H9 (cell line): ENCODE measurements around the gene MRTFB. TPM values are rescaled to one million over a fixed set of nuclear protein-coding genes. Genes with fewer than 3 reads are reported as not detected.

Experiments
- DNase-seq: peaks from one replicate; pipeline ENCODE4 v3.0.0-alpha.2; 2017
- H2AFZ ChIP-seq: one replicate; pipeline ENCODE4 v1.6.1; 2013; ENCODE audit warnings: mild to moderate bottlenecking, low read length, control low read depth, moderate library complexity
- H2AK5ac ChIP-seq: 2 replicates; pipeline ENCODE4 v1.6.1; 2013; ENCODE audit warnings: low read length, control low read depth, mixed read lengths; ENCODE audit not compliant: insufficient read length
- H2BK120ac ChIP-seq: one replicate; pipeline ENCODE4 v1.6.1; 2013; ENCODE audit warnings: low read depth, mild to moderate bottlenecking, low read length, control low read depth, inconsistent platforms; ENCODE audit not compliant: poor library complexity, severe bottlenecking
- H2BK12ac ChIP-seq: 2 replicates; pipeline ENCODE4 v1.6.1; 2013; ENCODE audit warnings: low read length, control low read depth, mixed read lengths, low read depth; ENCODE audit not compliant: insufficient read length
- H2BK15ac ChIP-seq: 2 replicates; pipeline ENCODE4 v1.6.1; 2013; ENCODE audit warnings: low read depth, low read length, control low read depth
- H2BK20ac ChIP-seq: one replicate; pipeline ENCODE4 v1.6.1; 2013; ENCODE audit warnings: low read depth, mild to moderate bottlenecking, low read length, control low read depth, inconsistent platforms; ENCODE audit not compliant: poor library complexity, severe bottlenecking
- H2BK5ac ChIP-seq: 2 replicates; pipeline ENCODE4 v1.6.1; 2013; ENCODE audit warnings: low read length, control low read depth, mixed read lengths; ENCODE audit not compliant: insufficient read length
- H3K14ac ChIP-seq: 2 replicates; pipeline ENCODE4 v1.6.1; 2013; ENCODE audit warnings: low read length, control low read depth; ENCODE audit not compliant: insufficient read depth
- H3K18ac ChIP-seq: 2 replicates; pipeline ENCODE4 v1.6.1; 2013; ENCODE audit warnings: low read depth, mild to moderate bottlenecking, mixed read lengths, low read length, control low read depth; ENCODE audit not compliant: insufficient read length
- H3K23ac ChIP-seq: 2 replicates; pipeline ENCODE4 v1.6.1; 2013; ENCODE audit warnings: low read length, control low read depth, mixed read lengths, low read depth; ENCODE audit not compliant: insufficient read length
- H3K23me2 ChIP-seq: 2 replicates; pipeline ENCODE4 v1.6.1; 2013; ENCODE audit warnings: low read depth, mild to moderate bottlenecking, mixed read lengths, low read length, control low read depth; ENCODE audit not compliant: insufficient read length, poor library complexity, severe bottlenecking
- H3K27ac ChIP-seq: 2 replicates; pipeline ENCODE4 v1.5.1; 2013; ENCODE audit warnings: low read length, control low read depth, mixed read lengths, low read depth; ENCODE audit not compliant: insufficient read length
- H3K27me3 ChIP-seq: 2 replicates; pipeline ENCODE4 v1.6.1; 2013; ENCODE audit warnings: low read length, control low read depth, inconsistent platforms; ENCODE audit not compliant: insufficient read depth
- H3K4ac ChIP-seq: 2 replicates; pipeline ENCODE4 v1.6.1; 2013; ENCODE audit warnings: low read depth, mild to moderate bottlenecking, control low read depth, inconsistent platforms, low read length, moderate library complexity
- H3K4me1 ChIP-seq: 2 replicates; pipeline ENCODE4 v1.6.1; 2013; ENCODE audit warnings: low read length, control low read depth, inconsistent platforms; ENCODE audit not compliant: insufficient read depth
- H3K4me2 ChIP-seq: 2 replicates; pipeline ENCODE4 v1.6.1; 2013; ENCODE audit warnings: low read length, control low read depth, mixed read lengths; ENCODE audit not compliant: insufficient read length, insufficient read depth
- H3K56ac ChIP-seq: 2 replicates; pipeline ENCODE4 v1.6.1; 2013; ENCODE audit warnings: low read depth, mild to moderate bottlenecking, mixed read lengths, low read length, control low read depth; ENCODE audit not compliant: insufficient read length
- H3K79me1 ChIP-seq: 2 replicates; pipeline ENCODE4 v1.6.1; 2013; ENCODE audit warnings: low read depth, mild to moderate bottlenecking, moderate library complexity, low read length, control low read depth, inconsistent platforms; ENCODE audit not compliant: insufficient read depth, poor library complexity, severe bottlenecking
- H3K79me2 ChIP-seq: 2 replicates; pipeline ENCODE4 v1.6.1; 2013; ENCODE audit warnings: low read length, control low read depth, inconsistent platforms; ENCODE audit not compliant: insufficient read depth
- H3K9ac ChIP-seq: 2 replicates; pipeline ENCODE4 v1.6.1; 2013; ENCODE audit warnings: low read length, control low read depth, mixed read lengths; ENCODE audit not compliant: insufficient read length; ENCODE audit errors: extremely low read depth
- H3K9me3 ChIP-seq: one replicate; pipeline ENCODE4 v1.6.1; 2013; ENCODE audit warnings: low read depth, low read length, inconsistent platforms; ENCODE audit not compliant: control insufficient read depth
- H3T11ph ChIP-seq: one replicate; pipeline ENCODE4 v1.6.1; 2013; ENCODE audit warnings: mild to moderate bottlenecking, low read length, control low read depth, inconsistent platforms
- H4K20me1 ChIP-seq: one replicate; pipeline ENCODE4 v1.6.1; 2013; ENCODE audit not compliant: control insufficient read depth, insufficient read length, insufficient read depth
- H4K5ac ChIP-seq: 2 replicates; pipeline ENCODE4 v1.6.1; 2013; ENCODE audit warnings: low read depth, mild to moderate bottlenecking, mixed read lengths, low read length, control low read depth; ENCODE audit not compliant: insufficient read length
- H4K8ac ChIP-seq: replicated peaks from 2 replicates; pipeline ENCODE4 v1.6.1; 2013; ENCODE audit warnings: low read length, control low read depth, mixed read lengths, low read depth; ENCODE audit not compliant: insufficient read length
- H4K91ac ChIP-seq: 2 replicates; pipeline ENCODE4 v1.6.1; 2013; ENCODE audit warnings: low read depth, mild to moderate bottlenecking, moderate library complexity, mixed read lengths, low read length, control low read depth; ENCODE audit not compliant: insufficient read length
- H3K27ac Mint-ChIP-seq, 3 experiments: 2 replicates in 2 of 3; 3 replicates in 1 of 3; pipeline ENCODE4 v1.8.0; 2020 to 2021; ENCODE audit warnings: mixed read lengths in 3 of 3, mild to moderate bottlenecking in 1 of 3, moderate library complexity in 1 of 3
- H3K27me3 Mint-ChIP-seq: 2 replicates; pipeline ENCODE4 v1.8.0; 2021; ENCODE audit warnings: low read depth, mild to moderate bottlenecking, moderate library complexity, mixed read lengths
- H3K36me3 Mint-ChIP-seq, 3 experiments: 2 replicates in 2 of 3; 3 replicates in 1 of 3; pipeline ENCODE4 v1.8.0; 2020 to 2021; ENCODE audit warnings: low read depth in 3 of 3, mixed read lengths in 3 of 3; ENCODE audit not compliant: insufficient read depth in 1 of 3
- H3K4me1 Mint-ChIP-seq, 2 experiments: 2 replicates each; pipeline ENCODE4 v1.8.0; 2020; ENCODE audit warnings: mixed read lengths in 2 of 2
- H3K4me3 Mint-ChIP-seq, 2 experiments: 2 replicates in 1 of 2; 3 replicates in 1 of 2; pipeline ENCODE4 v1.8.0; 2020 to 2021; ENCODE audit warnings: mild to moderate bottlenecking in 2 of 2, mixed read lengths in 2 of 2, moderate library complexity in 1 of 2
- H3K9me3 Mint-ChIP-seq, 2 experiments: 2 replicates in 1 of 2; 3 replicates in 1 of 2; pipeline ENCODE4 v1.8.0; 2020; ENCODE audit warnings: mild to moderate bottlenecking in 2 of 2, mixed read lengths in 2 of 2, moderate library complexity in 1 of 2
- CTCF ChIP-seq: fragments of 200-600 bp; sonication (generic); conservative IDR thresholded peaks from 3 replicates; pipeline ENCODE4 v1.8.0; 2021; ENCODE audit warnings: antibody characterized with exemption, mild to moderate bottlenecking
- WGBS: extraction: QIAGEN DNeasy Blood & Tissue Kit; methylation state at CpG from one replicate; pipeline ENCODE4 v1.1.7; 2013; ENCODE audit warnings: missing lambda C conversion rate, low lambda C conversion rate, mixed read lengths; ENCODE audit not compliant: insufficient read length; ENCODE audit errors: extremely low coverage; 5-methylcytosine and 5-hydroxymethylcytosine counted together
- total RNA-seq: library from RNA; stranded (reverse); gene quantifications from 2 replicates; pipeline ENCODE4 v1.2.1, GENCODE V29; 2021

Gene MRTFB
- total RNA-seq, 1 experiment from 2014 or later = 29.9 TPM

GRCh38 chr16:14193316-14193871 is 122.3 kb downstream of the MRTFB start:
- Histone ChIP-seq H3K56ac (no peak overlapping the region), H3K79me1 (no peaks in the 10 kb centered on the region), H3K27ac (no peak overlapping the region), H2BK15ac (no peak overlapping the region), H2BK12ac (no peak overlapping the region), H3K79me2 (no peaks in the 10 kb centered on the region), H2AFZ (no peak overlapping the region), H3K14ac (no peak overlapping the region), H3K18ac (no peak overlapping the region), H3K9ac (no peak overlapping the region), H2BK20ac (no peak overlapping the region), H3K4ac (no peak overlapping the region), H3K4me2 (no peak overlapping the region), H4K91ac (no peak overlapping the region), H3K9me3 (no peaks in the 10 kb centered on the region), H3K23me2 (no peaks in the 10 kb centered on the region), H4K20me1 (no peaks in the 10 kb centered on the region), H3K27me3 (no peaks in the 10 kb centered on the region), H3T11ph (no peak overlapping the region), H4K5ac (no peak overlapping the region), H2BK120ac (no peak overlapping the region), H2BK5ac (no peak overlapping the region), H2AK5ac (no peak overlapping the region), H4K8ac (no peak overlapping the region), H3K23ac (no peak overlapping the region), H3K4me1 (no peaks in the 10 kb centered on the region)
- TF ChIP-seq CTCF = no peak
- WGBS = no CpG with 5 or more reads among the region's 6 CpGs
- peaks cover 3 to 11% of the 10 kb centered on the region in 2 experiments; a peak in 2 of 4 replicates for H3K4me1 Mint-ChIP-seq
- no peak overlapping the region for H3K4me3 Mint-ChIP-seq
- no peaks in the 10 kb centered on the region for H3K27me3 Mint-ChIP-seq
- H3K36me3 Mint-ChIP-seq = no peaks in the 10 kb centered on the region; a peak in 2 of 7 replicates
- no peak overlapping the region; a peak in 1 of 7 replicates for H3K27ac Mint-ChIP-seq
- DNase-seq = no peak
- H3K9me3 Mint-ChIP-seq = no peaks in the 10 kb centered on the region; a peak in 1 of 5 replicates
